BE2C (cell line): ENCODE data around the gene SLAMF6.

Experiments used
- DNase-seq: peaks from one replicate; pipeline ENCODE4 v3.0.0-alpha.2; 2020
- H3K27me3 ChIP-seq: fragments of 250-450 bp; sonication (Bioruptor Pico); 2 replicates; pipeline ENCODE4 v1.5.1; 2020; ENCODE audit warnings: mild to moderate bottlenecking
- H3K36me3 ChIP-seq: fragments of 250-450 bp; sonication (Bioruptor Pico); 2 replicates; pipeline ENCODE4 v1.5.1; 2020; ENCODE audit warnings: mild to moderate bottlenecking
- H3K4me1 ChIP-seq: fragments of 250-450 bp; sonication (Bioruptor Pico); 2 replicates; pipeline ENCODE4 v1.5.1; 2020
- H3K4me3 ChIP-seq: 2 replicates; pipeline ENCODE4 v1.5.1; 2011; ENCODE audit warnings: low read depth, low read length
- H3K9me3 ChIP-seq: fragments of 250-450 bp; sonication (Bioruptor Pico); 2 replicates; pipeline ENCODE4 v1.5.1; 2020
- CTCF ChIP-seq: IDR thresholded peaks from 2 replicates; pipeline ENCODE4 v1.5.1; 2012; ENCODE audit warnings: mild to moderate bottlenecking, low read depth, low read length

The SLAMF6 gene

DNA sequence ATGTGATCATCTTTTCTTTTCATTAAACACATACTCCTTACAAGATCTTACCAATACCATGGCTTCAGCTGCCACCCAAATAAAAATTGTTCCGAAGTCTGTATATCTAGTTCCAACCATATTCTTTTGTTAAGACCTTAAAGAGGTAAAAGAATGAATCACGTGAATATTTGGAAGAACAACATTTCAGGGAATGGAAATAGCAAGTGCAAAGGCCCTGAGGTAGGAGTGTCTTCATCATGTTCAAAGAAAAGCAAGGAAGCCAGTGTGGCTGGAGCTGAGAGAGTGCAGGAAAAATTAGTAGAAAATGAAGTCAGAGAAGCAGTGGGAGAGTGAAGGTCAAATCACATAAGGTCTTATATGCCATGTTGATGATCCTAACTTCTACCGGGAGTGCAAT is 50.9 kb downstream of the SLAMF6 start:
- no peak for TF ChIP-seq CTCF
- no peak overlapping the region for H3K4me3 ChIP-seq
- H3K36me3 ChIP-seq, result no peaks in the 10 kb centered on the region
- no peaks in the 10 kb centered on the region for H3K9me3 ChIP-seq
- DNase-seq, result no peak
- no peaks in the 10 kb centered on the region for H3K4me1 ChIP-seq
- peaks cover 7% of the 10 kb centered on the region; the same call in 1 of the 2 replicates for H3K27me3 ChIP-seq

DNA sequence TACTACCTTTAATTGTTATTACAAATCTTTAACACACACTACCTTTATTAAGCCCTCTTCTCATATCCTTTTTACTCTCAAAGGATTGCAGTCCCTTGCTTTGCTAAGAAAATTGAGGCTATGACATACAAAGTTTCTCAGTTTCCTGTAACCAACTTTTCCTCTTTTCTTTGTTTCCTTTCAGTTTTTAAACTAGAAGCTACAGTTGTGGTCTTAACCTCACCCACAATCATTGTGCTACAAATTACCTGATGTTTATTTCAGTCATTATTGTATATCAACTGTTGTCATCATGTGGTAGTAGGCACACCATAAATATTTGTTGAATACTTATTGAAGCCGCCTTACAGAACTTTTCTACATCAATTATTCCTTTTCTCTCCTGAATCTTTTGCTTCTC is 51.8 kb downstream of the SLAMF6 start:
- H3K36me3 ChIP-seq, result no peaks in the 10 kb centered on the region
- H3K9me3 ChIP-seq, result no peaks in the 10 kb centered on the region
- no peaks in the 10 kb centered on the region for H3K4me1 ChIP-seq
- DNase-seq, result no peak
- no peak overlapping the region for H3K4me3 ChIP-seq
- H3K27me3 ChIP-seq, result peaks cover 7% of the 10 kb centered on the region; the same call in 1 of the 2 replicates
- no peak for TF ChIP-seq CTCF

DNA sequence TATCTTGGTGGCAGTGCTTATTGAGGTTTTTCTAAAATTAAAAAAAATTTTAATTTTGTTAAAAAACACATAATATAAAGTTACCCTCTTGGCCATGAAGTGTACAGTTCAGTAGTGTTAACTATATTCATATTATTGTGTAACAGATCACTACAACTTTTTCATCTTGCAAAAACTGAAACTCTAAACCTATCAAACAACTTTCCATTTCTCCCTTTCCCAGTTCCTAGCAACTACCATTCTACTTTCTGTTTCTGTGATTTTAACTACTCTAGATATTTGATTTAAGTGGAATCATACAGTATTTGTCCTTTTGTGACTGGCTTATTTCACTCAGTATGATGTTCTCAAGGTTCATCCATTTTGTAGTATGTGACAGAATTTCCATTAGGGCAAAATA is 55.5 kb downstream of the SLAMF6 start:
- H3K4me3 ChIP-seq, result no peak overlapping the region
- peaks cover 14% of the 10 kb centered on the region; the same call in 1 of the 2 replicates for H3K27me3 ChIP-seq
- no peaks in the 10 kb centered on the region for H3K9me3 ChIP-seq
- no peak for DNase-seq
- no peaks in the 10 kb centered on the region for H3K4me1 ChIP-seq
- no peaks in the 10 kb centered on the region for H3K36me3 ChIP-seq
- no peak for TF ChIP-seq CTCF

DNA sequence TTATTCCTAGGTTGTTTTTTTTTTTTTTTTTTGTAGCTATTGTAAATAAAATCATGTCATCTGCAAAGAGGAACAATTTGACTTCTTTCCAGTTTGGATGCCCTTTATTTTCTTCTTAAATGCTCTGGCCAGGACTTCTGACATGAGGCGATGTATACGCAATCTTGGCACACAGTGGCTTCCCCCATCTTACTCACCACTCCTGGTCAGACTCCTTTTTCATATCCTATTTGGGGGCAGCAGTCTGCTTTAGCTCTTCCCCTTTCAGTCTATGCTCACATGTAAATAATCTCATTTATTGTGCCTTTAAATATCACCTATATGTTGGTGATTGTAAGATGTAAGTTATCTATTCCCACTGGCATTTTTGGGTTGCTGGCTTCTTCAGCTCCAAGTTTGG is 56.1 kb downstream of the SLAMF6 start:
- DNase-seq, result no peak
- H3K4me1 ChIP-seq, result no peaks in the 10 kb centered on the region
- no peak overlapping the region for H3K4me3 ChIP-seq
- no peak for TF ChIP-seq CTCF
- peaks cover 14% of the 10 kb centered on the region; the same call in 1 of the 2 replicates for H3K27me3 ChIP-seq
- H3K36me3 ChIP-seq, result no peaks in the 10 kb centered on the region
- no peaks in the 10 kb centered on the region for H3K9me3 ChIP-seq

GRCh38 chr1:160465123-160465522 is 57.9 kb downstream of the SLAMF6 start:
- no peaks in the 10 kb centered on the region for H3K4me1 ChIP-seq
- no peak overlapping the region for H3K4me3 ChIP-seq
- no peaks in the 10 kb centered on the region for H3K9me3 ChIP-seq
- H3K27me3 ChIP-seq, result peaks cover 15% of the 10 kb centered on the region; the same call in 1 of the 2 replicates
- no peaks in the 10 kb centered on the region for H3K36me3 ChIP-seq
- no peak for TF ChIP-seq CTCF
- DNase-seq, result no peak

DNA sequence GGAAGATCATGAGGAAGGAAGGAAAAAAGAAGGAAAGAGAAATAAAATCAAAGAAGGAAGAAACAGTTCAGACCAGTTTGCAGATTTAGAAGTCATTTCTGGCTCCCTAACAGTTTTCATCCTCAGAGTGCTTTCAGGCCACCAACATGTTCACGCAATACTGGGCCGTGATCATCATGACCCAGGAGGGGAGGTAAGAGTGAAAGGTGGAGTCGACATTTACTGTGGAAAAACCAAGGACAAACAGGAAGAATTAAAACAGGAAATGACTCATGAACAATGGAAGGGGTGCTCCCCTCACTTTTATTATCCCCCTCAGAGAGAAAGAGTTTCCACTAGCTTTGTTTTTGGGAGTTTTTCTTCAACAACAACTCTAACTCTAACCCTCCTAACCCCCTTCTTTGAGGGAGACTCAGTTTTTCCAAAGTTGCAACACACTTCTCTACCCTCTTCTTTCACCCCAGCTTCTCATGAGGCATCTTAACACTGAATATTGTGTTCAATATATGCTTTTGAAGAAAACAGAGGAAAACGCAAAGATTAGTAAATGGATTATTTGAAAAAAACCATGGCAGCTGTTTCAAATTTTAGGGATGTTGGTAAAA is 62.3 kb downstream of the SLAMF6 start:
- H3K27me3 ChIP-seq, result peaks cover 20% of the 10 kb centered on the region
- no peak for TF ChIP-seq CTCF
- H3K36me3 ChIP-seq, result no peaks in the 10 kb centered on the region
- H3K9me3 ChIP-seq, result no peaks in the 10 kb centered on the region
- H3K4me1 ChIP-seq, result no peaks in the 10 kb centered on the region
- no peak for DNase-seq
- H3K4me3 ChIP-seq, result no peak overlapping the region
